Nucleus accumbens (tissue), 56 donors: ENCODE results near the gene UACA.
"Not testable (repeated sequence)": the region's sequence is repeated elsewhere in the genome, so short reads cannot be mapped to it uniquely, and the experiment has no call there.

Experiments used
- DNase-seq, 56 donors: peaks; one replicate each; lab custom pipeline; 2025; lab: John Stamatoyannopoulos, UW

The UACA gene

GRCh38 chr15:70632079-70632478, 131.3 kb downstream of the UACA start:
- no peak for DNase-seq

DNA sequence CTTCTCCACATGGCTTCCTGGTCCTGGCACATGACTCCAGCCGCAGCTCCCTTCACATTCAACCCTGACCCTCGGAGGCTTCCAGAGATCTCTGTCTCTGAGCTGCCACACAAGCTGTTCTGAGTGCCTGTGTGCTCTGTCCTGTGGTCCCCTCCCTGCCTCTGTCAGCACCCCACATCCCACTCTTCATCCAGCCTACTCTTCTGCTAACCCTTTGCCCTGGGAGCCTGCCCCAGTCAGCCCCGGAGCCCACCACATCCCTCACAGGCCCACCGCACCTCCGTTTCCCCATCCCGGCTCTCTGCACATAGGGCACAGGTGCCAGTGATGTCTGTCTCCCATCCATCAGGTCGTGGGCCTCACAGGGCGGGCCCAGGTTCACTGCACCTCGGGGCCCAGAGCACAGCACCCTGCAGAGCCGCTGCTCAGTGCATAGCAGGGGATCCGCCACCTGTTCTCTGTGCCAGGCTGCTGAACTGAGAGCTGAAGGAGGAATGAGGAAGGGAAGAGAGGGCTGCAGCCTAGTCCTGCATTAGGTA, 133.6 kb downstream of the UACA start:
- no peak for DNase-seq

GRCh38 chr15:70628549-70628896, 134.8 kb downstream of the UACA start:
- DNase-seq = no peak

- no peak for DNase-seq
Observed at GRCh38 chr15:70627734-70628548, 135.4 kb downstream of the UACA start.

DNA sequence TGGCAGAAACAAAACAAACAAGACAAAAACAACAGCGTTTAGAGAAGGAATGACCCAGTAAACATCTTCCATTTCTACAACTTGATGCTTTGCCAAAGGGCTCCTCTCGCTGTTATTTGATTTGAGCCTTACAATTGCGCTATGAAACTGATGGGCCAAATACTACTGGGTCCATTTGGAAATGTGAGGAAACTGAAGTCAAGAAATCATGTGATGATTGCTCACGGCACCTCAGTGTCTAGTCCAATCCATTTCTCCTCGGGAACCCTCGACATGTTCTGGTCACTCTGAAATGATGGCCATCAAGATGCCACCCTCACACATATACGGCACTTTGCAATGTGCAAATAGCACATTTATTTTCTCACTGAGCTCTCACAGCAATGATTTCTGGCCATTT, 136.0 kb downstream of the UACA start:
- no peak for DNase-seq

DNA sequence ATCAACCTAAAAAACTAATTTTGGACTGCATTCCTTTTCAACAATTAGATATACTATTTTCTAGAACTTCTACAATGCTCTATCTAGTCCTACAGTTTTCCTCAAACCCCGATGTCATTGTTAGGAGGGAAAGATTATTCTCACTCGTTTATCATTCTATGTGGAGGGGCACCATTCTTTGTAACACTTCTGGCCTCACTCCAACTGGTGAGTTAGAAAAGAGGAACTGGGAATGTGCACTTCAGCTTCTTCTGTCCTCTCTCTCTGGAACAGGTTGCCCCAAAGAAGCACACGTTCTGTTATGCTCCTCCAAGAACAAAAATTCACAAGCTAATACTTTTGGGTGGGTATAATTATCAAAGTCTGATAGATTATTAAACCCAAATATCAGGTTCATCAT, 137.9 kb downstream of the UACA start:
- no peak for DNase-seq

DNA sequence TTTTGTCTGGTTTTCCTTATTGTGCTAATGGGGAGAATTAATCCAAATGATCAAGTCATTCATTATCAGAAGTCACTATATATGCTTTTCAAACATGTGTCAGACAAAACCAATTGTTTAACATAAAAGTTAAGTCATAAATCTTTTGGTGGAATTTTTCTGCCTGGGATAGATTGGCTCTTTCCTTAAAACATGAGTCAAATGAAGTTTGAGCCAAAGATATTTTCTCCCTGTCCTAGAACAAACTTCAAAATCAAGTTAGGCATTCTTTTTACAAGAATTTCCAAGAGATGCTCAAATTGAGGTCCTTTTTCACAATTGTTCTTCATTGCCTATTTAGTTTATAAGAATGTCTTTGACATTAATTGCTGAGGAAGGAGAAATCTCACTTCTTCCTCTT, 138.3 kb downstream of the UACA start:
- no peak for DNase-seq

DNA sequence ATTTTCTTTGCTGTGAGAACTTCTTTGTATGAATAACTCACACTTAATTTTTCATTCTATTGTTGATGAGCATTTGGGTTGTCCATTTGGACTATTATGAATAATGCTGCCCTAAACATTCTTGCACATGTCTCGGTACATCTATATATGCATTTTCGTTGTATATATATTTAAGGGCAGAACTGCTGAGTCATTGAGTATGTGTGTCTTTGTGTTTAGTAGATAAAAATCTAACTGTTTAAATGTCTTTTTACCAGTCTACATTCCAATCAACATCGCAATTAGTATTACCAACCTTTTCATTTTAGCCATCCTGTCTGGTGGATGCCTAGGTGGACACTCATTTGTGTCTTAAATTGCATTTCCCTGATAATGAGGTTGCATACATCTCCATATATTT, 144.4 kb downstream of the UACA start:
- DNase-seq = no peak

GRCh38 chr15:70617911-70618287, 145.5 kb downstream of the UACA start:
- no peak for DNase-seq

DNA sequence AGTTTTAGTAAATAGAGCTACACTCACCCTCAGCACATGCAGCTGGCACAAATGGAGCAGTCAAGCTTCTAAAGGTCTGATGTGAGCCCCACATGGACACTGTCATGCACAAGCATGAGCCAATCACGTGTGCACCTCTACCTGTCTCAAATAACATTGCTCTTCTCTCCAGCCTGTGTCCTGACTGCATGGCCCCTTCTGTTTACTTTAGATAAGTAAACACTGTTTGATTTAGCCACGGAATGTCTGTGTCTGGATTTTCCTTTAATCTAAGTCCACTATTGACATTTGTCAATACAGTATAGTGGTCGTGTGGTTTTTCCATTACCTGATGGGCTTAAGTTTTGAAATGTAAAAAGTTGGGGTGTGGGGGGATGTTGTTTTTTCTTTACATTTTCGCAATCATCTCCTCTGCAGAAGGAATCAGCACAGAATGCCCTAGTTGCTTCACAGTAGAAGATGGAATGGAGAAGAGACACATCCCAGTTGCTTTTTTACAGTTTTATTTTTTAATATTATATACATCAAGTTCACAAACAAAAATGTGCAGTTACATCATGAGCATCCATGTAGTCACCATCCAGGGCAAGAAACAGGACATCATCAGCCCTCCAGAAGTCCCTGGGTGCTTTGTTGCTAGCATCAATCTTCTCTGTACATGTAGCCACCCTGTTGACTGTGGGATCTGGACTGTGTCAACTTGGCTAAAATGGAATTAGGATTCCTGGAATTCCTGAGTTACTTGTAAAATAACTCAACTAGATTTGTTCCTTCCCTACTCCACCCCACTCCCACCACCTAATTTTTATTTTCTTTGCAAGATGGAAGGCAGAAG, 146.1 kb downstream of the UACA start:
- no peak for DNase-seq

GRCh38 chr15:70616311-70616756, 147.0 kb downstream of the UACA start:
- DNase-seq = not testable (repeated sequence)

DNA sequence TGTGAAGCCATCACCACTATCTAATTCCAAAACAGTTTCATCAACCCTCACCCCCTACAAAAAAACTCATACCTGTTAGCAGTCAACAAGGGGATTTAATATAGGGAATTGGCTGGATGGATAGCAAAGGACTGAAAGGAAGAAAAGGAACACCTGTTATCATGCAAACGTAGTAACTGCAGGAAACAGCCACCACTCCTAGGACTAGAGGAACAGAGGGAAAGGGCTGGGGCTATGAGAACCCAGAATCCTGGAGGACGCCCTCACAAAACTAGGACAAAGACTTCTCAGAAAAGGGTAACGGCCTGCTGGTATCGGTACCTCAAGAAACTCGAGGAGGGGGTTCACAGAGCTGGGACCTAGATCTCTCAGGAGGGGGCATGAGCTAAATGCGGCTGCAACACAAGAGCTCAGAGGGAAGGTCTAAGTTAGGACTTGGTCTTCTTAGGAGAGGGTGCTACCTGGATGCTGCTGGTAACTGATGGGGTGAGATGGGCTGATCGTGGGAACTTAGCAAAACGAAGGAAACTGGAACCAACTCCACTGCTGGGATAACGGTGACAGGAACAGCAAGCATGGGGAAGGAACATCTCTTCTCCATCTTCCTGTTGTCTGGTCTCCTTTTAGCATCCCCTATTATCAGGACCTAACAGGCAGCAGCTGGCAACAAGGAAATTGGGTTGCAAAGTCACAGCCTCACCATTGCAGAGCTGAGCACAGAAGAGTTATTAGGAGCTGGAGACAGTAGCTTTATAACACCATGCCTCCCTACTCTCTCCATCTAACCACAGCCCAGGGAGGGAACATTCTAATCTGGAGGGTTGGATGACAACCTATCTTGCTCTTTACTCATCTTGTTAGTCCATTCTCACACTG, 147.7 kb downstream of the UACA start:
- DNase-seq = no peak

GRCh38 chr15:70614221-70614620, 149.1 kb downstream of the UACA start:
- DNase-seq = no peak

- DNase-seq = no peak
Observed at GRCh38 chr15:70613271-70613670, 150.1 kb downstream of the UACA start.

DNA sequence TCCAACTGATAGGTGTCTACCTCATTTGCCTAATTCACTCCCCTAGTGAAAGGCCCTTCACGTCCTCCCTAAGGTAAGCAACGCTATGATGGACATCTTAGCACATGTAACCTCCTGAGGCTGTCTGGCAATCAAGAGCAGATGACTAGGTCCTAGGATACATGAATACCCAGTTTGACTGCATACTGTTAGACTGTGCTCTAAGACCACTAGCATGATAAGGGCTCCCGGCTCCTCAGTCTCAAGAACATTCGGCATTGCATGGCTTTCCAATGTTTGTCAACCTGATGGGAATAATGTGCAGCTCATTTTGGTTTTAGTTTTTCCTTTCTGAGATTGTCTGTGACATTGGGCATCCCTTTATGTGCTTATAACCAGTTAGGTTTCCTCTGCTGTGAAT, 152.1 kb downstream of the UACA start:
- DNase-seq = no peak

GRCh38 chr15:70610541-70610940, 152.8 kb downstream of the UACA start:
- no peak for DNase-seq

- no peak for DNase-seq
Observed at GRCh38 chr15:70609889-70610288, 153.5 kb downstream of the UACA start.

- DNase-seq = peak in 2 of 56 donors; percentile 17 to 30
Observed at GRCh38 chr15:70608144-70608543, 155.2 kb downstream of the UACA start.

GRCh38 chr15:70605606-70606410, 157.6 kb downstream of the UACA start:
- DNase-seq = peak in 49 of 56 donors; percentile 9 to 85 (median 56)
